GM21447 (cell line): ENCODE data around the gene DNAH8.
"Not testable (repeated sequence)": the region's sequence is repeated elsewhere in the genome, so short reads cannot be mapped to it uniquely, and the experiment has no call there.

Experiments
- ATAC-seq: cut with Tn5 transposase; IDR thresholded peaks from one replicate; pipeline ENCODE4 v1.9.1; 2021; ENCODE audit not compliant: unreplicated experiment

DNAH8 gene

DNA sequence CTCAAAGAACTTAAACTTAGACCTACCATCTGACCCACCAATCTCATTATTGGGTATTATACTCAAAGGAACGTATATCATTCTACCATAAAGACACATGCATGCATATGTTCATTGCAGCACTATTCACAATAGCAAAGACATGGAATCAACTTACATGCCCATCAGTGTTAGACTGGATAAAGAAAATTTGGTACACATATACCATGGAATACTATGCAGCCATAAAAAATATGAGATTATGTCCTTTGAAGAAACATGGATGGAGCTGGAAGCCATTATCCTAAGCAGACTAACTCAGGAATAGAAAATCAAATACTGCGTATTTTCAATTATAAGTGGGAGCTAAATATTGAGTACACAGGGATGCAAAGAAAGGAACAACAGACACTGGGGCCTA is 167.0 kb downstream of the DNAH8 start:
- ATAC-seq, result no peak

- no peak for ATAC-seq
Observed at GRCh38 chr6:38897507-38897906, 182.4 kb downstream of the DNAH8 start.

GRCh38 chr6:38901802-38902522 is 186.9 kb downstream of the DNAH8 start:
- no peak for ATAC-seq

DNA sequence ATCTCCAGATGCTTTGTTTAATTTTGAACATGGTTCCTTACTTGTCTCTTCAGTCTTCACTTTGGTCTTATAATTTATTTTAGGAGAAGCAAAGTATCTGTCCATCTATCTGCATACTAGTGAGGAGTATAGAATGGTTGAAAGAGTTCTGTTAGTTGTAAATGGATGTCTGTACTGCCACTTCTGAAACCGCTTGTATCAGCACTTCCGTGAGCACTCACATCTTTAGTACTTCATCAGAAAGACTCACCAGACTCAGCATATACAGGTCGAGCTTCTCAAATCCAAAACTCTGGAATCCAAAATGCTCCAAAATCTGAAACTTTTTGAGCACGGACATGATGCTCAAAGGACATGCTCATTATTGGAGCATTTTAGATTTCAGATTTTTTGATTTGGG is 191.5 kb downstream of the DNAH8 start:
- ATAC-seq, result no peak

GRCh38 chr6:38907264-38907663 is 192.2 kb downstream of the DNAH8 start:
- no peak for ATAC-seq

DNA sequence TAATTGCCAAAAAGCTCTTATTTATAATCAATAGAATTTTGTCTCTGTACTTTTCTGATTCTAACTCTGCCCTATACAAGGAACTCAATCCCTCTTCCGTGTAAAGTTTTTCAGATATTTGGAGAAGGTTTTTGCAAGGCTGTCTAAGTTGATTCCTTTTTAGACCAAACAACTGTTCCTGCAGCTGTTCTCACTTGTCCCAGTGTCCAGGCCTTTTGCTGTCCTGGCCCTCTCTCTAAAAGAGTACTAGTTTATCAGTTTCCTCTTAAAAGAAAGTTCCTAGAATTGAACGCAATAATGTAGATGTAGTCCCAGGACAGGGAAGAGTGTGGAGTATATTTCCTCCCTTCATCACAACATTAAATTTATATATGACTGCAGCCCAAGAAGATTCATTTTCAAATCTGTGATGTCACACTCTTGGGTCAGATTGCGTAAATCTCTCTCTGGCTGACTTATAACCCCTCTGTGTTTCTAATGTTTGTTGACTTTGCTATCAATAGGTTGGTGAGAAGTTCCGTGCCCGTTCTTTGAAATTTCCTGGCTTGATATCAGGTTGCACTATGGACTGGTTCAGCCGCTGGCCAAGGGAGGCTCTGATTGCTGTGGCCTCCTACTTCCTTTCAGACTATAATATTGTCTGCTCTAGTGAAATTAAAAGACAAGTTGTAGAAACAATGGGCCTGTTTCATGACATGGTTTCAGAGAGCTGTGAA is 194.1 kb downstream of the DNAH8 start:
- ATAC-seq, result no peak

- no peak for ATAC-seq
Observed at GRCh38 chr6:38910207-38910606, 195.1 kb downstream of the DNAH8 start.

GRCh38 chr6:38912378-38912777 is 197.3 kb downstream of the DNAH8 start:
- no peak for ATAC-seq

GRCh38 chr6:38915205-38915925 is 200.3 kb downstream of the DNAH8 start:
- ATAC-seq, result no peak

GRCh38 chr6:38921540-38921939 is 206.4 kb downstream of the DNAH8 start:
- not testable (repeated sequence) for ATAC-seq

DNA sequence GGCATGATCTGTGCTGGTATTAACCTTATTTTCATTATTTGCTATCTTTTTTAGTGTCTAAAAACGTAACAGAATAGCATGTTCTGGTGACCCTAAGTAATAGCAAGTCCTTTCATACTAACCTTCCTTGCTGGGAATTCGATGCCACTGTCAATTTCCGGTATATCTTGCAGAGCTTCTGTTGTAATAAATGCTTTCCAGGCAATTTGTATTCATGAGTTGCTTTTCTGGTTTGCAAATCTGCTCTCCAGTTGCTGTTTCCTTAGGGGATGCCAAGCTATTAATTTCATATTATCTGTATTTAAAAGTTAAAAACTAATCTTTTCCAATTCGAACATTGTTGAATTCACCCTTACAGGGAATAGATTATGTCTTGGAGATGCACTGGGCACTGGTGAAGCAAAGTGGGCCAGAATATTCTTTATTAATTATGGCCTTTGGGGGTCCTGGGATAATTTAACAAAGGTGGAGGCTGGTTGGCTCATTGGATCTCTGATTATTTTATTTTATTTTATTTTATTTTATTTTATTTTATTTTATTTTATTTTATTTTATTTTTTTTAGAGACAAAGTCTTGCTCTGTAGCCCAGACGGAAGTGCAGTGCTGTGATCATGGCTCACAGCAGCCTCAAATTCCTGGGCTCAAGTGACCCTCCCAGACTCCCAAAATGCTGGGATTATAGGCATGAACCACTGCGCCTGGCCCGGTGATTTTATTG is 209.8 kb downstream of the DNAH8 start:
- ATAC-seq, result no peak

GRCh38 chr6:38929560-38929959 is 214.4 kb downstream of the DNAH8 start:
- ATAC-seq, result no peak

- ATAC-seq, result no peak
Observed at GRCh38 chr6:38933426-38933825, 218.3 kb downstream of the DNAH8 start.

DNA sequence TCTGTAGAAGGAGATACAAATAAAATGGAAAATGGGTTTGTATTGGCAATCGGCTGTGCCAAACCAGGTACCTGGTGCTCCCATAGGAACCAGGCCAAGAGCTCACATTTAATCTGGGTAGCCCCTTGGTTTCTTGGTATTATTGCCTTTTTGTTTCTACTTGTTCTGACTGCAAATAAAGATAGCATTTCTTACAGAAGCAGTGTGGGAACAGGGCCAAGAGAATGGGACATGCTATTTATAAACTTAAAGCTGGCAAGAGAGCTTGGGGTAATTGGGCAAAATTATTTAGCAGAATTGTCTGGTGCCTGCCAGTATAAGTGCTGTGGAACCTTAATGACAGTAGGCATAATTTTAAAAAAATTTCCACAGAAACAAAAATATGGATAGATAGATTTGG is 219.9 kb downstream of the DNAH8 start:
- no peak for ATAC-seq

- no peak for ATAC-seq
Observed at GRCh38 chr6:38937839-38938613, 222.9 kb downstream of the DNAH8 start.

DNA sequence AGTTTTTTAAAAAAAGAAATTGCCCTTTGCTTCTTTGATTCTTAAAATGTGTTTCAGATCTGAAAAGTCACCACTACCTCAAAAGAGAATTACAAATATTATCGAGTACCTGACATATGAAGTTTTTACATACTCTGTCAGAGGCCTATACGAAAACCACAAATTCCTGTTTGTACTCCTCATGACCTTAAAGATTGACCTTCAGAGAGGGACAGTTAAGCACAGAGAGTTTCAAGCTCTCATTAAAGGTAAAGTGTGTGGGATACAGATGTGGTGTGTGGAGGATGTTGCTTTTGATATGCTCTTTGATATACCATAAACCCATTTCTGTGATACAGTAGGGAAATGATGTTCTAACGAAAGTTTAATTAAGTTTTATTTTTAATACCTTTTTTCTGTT is 223.6 kb downstream of the DNAH8 start:
- ATAC-seq, result no peak

DNA sequence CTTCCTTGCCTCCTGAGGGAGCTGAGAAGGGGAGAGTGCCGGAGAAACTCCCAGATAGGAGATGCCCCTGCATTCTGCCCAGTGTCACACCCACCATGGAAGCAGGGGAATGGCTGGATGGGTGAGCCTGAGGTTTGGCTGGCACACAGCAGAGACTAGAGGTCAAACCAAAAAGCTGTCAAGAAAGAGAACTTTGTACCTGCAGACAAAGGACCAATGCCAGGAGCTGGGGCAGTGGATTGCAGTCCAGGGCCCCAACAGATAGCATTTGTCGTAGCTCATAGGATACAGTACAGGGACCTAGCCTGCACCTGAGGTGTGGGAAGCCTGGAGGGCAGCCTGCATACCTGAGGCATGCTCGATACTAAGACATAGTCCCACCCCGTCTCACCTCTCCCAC is 227.3 kb downstream of the DNAH8 start:
- ATAC-seq, result no peak

- no peak for ATAC-seq
Observed at GRCh38 chr6:38942965-38943364, 227.9 kb downstream of the DNAH8 start.

GRCh38 chr6:38943964-38944363 is 228.9 kb downstream of the DNAH8 start:
- no peak for ATAC-seq

- no peak for ATAC-seq
Observed at GRCh38 chr6:38944655-38945279, 229.7 kb downstream of the DNAH8 start.
